Esophagus (tissue), 2 donors: ENCODE data around the gene FHIT. TPM values are rescaled to one million over a fixed set of nuclear protein-coding genes. Genes with fewer than 3 reads are reported as not detected.
"Not testable (repeated sequence)": the region's sequence is repeated elsewhere in the genome, so short reads cannot be mapped to it uniquely, and the experiment has no call there.

ENCODE experiments used
- H3K27ac ChIP-seq, 2 donors: one replicate each; pipeline ENCODE4 v1.5.1; 2013; ENCODE audit warnings: low read depth in 2 of 2, mild to moderate bottlenecking in 2 of 2, inconsistent platforms in 1 of 2, low read length in 1 of 2, moderate library complexity in 1 of 2
- H3K27me3 ChIP-seq, 2 donors: one replicate each; pipeline ENCODE4 v1.6.1; 2013; ENCODE audit warnings: low read length in 2 of 2, control low read depth in 1 of 2, mild to moderate bottlenecking in 1 of 2; ENCODE audit not compliant: insufficient read depth in 2 of 2, control insufficient read depth in 1 of 2
- H3K36me3 ChIP-seq, 2 donors: one replicate each; pipeline ENCODE4 v1.6.1; 2013; ENCODE audit warnings: low read length in 1 of 2; ENCODE audit not compliant: control insufficient read depth in 2 of 2, insufficient read depth in 2 of 2
- H3K4me1 ChIP-seq, 2 donors: one replicate each; pipeline ENCODE4 v1.6.1; 2013; ENCODE audit warnings: low read length in 1 of 2; ENCODE audit not compliant: control insufficient read depth in 2 of 2, insufficient read depth in 2 of 2
- H3K4me3 ChIP-seq, 2 donors: one replicate each; pipeline ENCODE4 v1.5.1; 2013; ENCODE audit warnings: low read length in 2 of 2, mild to moderate bottlenecking in 2 of 2, low read depth in 1 of 2, moderate library complexity in 1 of 2
- H3K9me3 ChIP-seq, 2 donors: one replicate each; pipeline ENCODE4 v1.6.1; 2013; ENCODE audit warnings: mild to moderate bottlenecking in 2 of 2, low read depth in 1 of 2, low read length in 1 of 2, moderate library complexity in 1 of 2; ENCODE audit not compliant: control insufficient read depth in 2 of 2, insufficient read depth in 1 of 2
- WGBS, 2 donors: extraction: QIAGEN DNeasy Blood & Tissue Kit; methylation state at CpG; one replicate each; pipeline ENCODE4 v1.1.7; 2013; 5-methylcytosine and 5-hydroxymethylcytosine counted together
- polyA plus RNA-seq, 2 donors: library from polyadenylated mRNA; stranded (reverse); fragments of 200-250 nt; gene quantifications; one replicate each; pipeline ENCODE4 v1.2.3, GENCODE V29; 2013
- donor health status: healthy with polysubstance abuse.
- donor health status: Bipolar disorder and iron deficiency.

The FHIT gene
- polyA plus RNA-seq, 2 donors = 3.4 to 5.0 TPM

DNA sequence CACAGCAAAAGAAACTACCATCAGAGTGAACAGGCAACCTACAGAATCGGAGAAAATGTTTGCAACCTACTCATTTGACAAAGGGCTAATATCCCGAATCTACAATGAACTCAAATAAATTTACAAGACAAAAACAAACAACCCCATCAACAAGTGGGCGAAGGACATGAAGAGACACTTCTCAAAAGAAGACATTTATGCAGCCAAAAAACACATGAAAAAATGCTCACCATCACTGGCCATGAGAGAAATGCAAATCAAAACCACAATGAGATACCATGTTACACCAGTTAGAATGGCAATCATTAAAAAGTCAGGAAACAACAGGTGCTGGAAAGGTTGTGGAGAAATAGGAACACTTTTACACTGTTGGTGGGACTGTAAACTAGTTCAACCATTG lies 35.1 kb downstream of the FHIT start:
- H3K27ac ChIP-seq, H3K27me3 ChIP-seq, H3K4me1 ChIP-seq, H3K9me3 ChIP-seq, H3K36me3 ChIP-seq, H3K4me3 ChIP-seq: not testable (repeated sequence)
- WGBS, 2 donors = 93 to 99% methylated on average over 3 of the region's 3 CpGs

DNA sequence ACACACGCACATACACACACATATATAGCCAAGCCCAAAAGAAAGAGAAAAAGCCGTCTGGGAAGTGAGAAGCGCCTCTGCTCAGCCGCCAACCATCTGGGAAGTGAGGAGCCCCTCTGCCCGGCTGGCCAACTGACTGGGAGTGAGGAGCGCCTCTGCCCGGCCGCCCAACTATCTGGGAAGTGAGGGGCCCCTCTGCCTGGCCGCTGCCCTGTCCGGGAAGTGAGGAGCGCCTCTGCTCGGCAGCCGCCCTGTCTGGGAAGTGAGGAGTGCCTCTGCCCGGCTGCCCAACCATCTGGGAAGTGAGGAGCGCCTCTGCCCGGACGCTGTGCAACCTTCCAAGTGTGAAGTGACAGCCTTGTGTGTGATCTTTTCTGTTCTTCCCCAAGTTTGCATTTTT lies 49.2 kb downstream of the FHIT start:
- H3K4me3 ChIP-seq = no peak overlapping the region
- H3K4me1 ChIP-seq = no peaks in the 10 kb centered on the region
- H3K36me3 ChIP-seq = no peaks in the 10 kb centered on the region
- WGBS, 2 donors = 96 to 99% methylated on average over 17 of the region's 17 CpGs
- no peak overlapping the region for H3K27ac ChIP-seq
- H3K27me3 ChIP-seq = no peaks in the 10 kb centered on the region
- no peaks in the 10 kb centered on the region for H3K9me3 ChIP-seq

DNA sequence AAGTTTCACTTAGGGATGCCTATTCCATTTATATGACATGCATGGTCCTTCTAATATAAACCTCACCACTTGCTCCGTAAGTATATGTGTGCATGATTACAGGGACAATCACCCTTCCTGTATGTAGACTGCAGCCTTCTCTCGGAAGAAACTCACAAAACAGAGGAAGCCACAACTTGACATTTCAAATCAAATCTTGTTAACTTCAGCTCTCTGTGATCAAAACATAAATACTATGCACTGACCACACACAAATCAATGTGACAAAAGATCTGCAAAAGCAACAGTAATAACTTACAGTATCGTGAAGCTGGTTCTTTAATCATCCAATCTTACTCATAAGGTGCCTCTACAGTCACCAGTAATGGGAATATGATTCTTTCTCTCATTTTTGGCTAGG lies 50.2 kb downstream of the FHIT start:
- no peaks in the 10 kb centered on the region for H3K4me1 ChIP-seq
- H3K27ac ChIP-seq = no peak overlapping the region
- H3K9me3 ChIP-seq = no peaks in the 10 kb centered on the region
- H3K4me3 ChIP-seq = no peak overlapping the region
- 83 to 85% methylated on average over 3 of the region's 3 CpGs for WGBS, 2 donors
- no peaks in the 10 kb centered on the region for H3K36me3 ChIP-seq
- H3K27me3 ChIP-seq = no peaks in the 10 kb centered on the region

DNA sequence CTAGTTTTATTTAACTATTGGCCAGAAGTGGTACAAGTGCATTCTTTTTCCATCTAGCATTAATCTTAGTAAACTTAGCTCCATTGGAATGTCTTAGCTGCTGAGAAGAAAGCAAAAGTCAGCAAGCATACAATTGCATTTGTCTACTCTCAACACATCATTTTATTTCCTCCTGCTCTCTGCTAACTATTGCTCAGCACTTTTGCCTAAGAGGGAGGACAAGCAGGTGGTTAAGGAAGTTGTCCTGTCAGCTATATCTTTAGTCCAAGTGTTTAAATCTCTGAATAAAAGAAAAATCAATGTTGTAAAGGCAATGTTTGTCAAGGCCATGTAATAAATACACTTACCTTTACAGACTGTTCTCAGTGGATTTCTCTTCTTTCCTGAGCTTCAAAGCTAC lies 51.0 kb downstream of the FHIT start:
- H3K4me1 ChIP-seq = no peaks in the 10 kb centered on the region
- H3K27ac ChIP-seq = no peak overlapping the region
- no peaks in the 10 kb centered on the region for H3K9me3 ChIP-seq
- H3K36me3 ChIP-seq = no peaks in the 10 kb centered on the region
- H3K4me3 ChIP-seq = no peak overlapping the region
- H3K27me3 ChIP-seq = no peaks in the 10 kb centered on the region

DNA sequence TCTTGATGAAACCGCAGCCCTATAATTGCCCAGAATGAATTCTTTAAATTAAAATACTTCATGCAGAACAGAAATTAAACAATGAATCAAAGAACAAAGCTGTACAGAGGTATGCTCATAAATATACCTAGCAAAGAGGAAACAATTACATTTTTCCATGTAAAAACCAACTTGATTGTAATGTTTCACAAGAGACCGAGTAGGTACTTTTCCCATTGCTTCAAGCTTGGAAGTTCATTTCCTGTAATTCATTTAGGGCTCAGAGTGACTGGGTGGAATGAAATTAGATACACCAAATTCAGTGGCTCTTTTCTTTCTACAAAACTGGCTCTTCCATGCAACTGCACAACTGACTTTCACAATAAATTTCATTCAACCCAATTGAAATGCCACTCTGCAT lies 51.4 kb downstream of the FHIT start:
- 77 to 91% methylated on average over 2 of the region's 2 CpGs for WGBS, 2 donors
- Histone ChIP-seq H3K4me3 (no peak overlapping the region), H3K36me3 (no peaks in the 10 kb centered on the region), H3K4me1 (no peaks in the 10 kb centered on the region), H3K27me3 (no peaks in the 10 kb centered on the region), H3K9me3 (no peaks in the 10 kb centered on the region), H3K27ac (no peak overlapping the region)

DNA sequence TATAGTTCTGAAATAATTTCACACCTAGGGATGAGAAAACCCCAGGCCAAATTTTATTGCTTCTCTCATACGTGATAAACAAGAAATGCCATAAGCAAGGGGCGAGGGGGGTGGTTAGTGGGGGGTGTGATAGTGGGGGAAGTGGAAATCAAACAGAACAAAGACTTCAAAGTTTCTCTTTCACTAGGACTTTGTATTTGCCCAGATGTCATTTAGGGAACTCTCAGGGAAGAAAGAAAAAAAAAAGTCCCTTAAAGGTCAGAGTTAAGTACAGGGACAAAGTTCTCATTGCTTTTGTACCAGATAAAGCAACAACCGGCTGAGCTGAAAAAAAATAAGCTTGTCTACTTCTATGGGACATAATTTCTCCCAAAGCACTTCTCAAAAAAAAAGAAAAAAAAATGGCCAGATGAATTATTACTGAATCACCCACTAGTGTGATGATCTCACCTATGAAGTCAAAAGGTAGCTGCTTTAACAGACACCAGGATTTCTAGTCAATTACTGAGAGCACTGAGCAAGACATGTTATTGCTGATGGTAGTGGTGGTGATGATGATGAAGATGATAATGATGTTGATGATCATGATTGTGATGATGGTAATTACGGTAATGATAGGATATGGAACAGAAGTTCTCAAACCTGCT lies 56.2 kb downstream of the FHIT start:
- WGBS, 2 donors = 66 to 83% methylated on average over 4 of the region's 4 CpGs
- no peaks in the 10 kb centered on the region for H3K9me3 ChIP-seq
- H3K4me1 ChIP-seq = no peaks in the 10 kb centered on the region
- H3K36me3 ChIP-seq = no peaks in the 10 kb centered on the region
- H3K4me3 ChIP-seq = no peak overlapping the region
- H3K27me3 ChIP-seq = no peaks in the 10 kb centered on the region
- no peak overlapping the region for H3K27ac ChIP-seq

DNA sequence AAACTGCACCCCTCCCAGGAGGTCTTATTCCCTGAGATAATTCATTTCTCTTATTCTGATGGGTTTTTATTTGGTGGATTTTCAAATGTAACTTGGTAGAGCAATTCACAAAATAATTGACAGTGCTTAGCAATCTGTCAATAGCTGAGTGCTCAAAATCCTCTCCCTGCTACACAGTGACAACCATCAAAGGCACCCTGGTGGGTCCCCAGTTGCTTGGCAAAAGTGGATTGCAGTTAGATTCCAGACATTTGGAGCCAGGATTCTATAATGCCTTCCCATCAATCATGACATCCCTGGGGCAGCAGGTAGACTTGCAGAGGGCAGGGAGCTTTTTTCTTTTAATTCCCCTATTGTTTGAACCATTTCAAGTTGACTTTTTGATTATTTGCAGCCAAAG lies 59.0 kb downstream of the FHIT start:
- Histone ChIP-seq H3K27ac (no peak overlapping the region), H3K4me3 (no peak overlapping the region), H3K4me1 (no peaks in the 10 kb centered on the region), H3K36me3 (no peaks in the 10 kb centered on the region), H3K27me3 (no peaks in the 10 kb centered on the region), H3K9me3 (no peaks in the 10 kb centered on the region)

DNA sequence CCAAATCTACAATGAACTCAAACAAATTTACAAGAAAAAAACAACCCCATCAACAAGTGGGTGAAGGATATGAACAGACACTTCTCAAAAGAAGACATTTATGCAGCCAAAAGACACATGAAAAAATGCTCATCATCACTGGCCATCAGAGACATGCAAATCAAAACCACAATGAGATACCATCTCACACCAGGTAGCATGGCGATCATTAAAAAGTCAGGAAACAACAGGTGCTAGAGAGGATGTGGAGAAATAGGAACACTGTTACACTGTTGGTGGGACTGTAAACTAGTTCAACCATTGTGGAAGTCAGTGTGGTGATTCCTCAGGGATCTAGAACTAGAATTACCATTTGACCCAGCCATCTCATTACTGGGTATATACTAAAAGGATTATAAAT lies 61.0 kb downstream of the FHIT start:
- not testable (repeated sequence) for H3K27me3 ChIP-seq, H3K4me3 ChIP-seq, H3K36me3 ChIP-seq, H3K4me1 ChIP-seq, H3K9me3 ChIP-seq, H3K27ac ChIP-seq
- WGBS, 2 donors = 92 to 97% methylated on average over 1 of the region's 1 CpG

DNA sequence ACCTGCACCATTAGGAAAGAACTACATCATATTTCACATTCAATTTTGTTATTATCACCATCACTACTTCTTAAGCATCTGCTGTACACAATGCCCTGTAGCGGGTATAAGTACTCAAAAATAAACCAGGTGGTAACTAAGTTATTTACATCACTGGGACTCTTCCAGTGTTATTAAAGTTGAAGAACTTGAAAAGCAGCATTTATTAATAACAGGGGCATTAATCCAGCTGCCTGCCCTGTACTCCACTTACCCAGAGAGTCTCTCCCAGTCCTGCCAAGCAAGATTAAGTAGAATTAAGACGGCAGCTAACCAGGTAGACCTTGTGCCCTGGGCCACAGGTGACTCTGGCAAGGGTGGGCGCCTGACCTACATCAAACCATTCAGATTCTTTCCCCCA lies 65.2 kb downstream of the FHIT start:
- Histone ChIP-seq H3K9me3 (no peaks in the 10 kb centered on the region), H3K27me3 (no peaks in the 10 kb centered on the region), H3K4me1 (peaks cover 0 to 5% of the 10 kb centered on the region in 2 donors), H3K36me3 (no peaks in the 10 kb centered on the region), H3K27ac (no peak overlapping the region), H3K4me3 (no peak overlapping the region)
- 36 to 37% methylated on average over 3 of the region's 3 CpGs for WGBS, 2 donors

DNA sequence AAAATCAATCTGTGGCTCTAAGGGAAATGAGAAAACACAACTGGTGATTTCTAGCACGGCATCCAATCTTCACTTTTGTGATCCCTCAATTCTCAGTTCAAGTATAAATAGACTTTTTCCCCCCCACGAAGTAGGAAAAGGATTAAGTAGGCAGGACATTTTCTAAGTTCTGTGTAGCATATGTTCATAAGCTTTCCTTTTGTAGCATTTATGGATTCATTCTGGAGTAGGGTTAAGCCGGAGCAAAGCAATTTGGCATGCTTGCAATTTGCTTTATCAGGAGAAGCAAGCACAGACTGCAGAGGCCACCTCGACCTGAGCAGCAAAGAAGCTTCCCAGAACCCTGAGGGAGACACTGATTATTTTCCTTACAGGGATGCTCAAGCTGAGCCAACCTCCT lies 66.3 kb downstream of the FHIT start:
- H3K27ac ChIP-seq = no peak overlapping the region
- no peak overlapping the region for H3K4me3 ChIP-seq
- no peaks in the 10 kb centered on the region for H3K27me3 ChIP-seq
- H3K9me3 ChIP-seq = no peaks in the 10 kb centered on the region
- 49 to 53% methylated on average over 4 of the region's 4 CpGs for WGBS, 2 donors
- H3K36me3 ChIP-seq = no peaks in the 10 kb centered on the region
- H3K4me1 ChIP-seq = peaks cover 0 to 5% of the 10 kb centered on the region in 2 donors
